ENCODE measurements around the gene SZRD1. TPM values are rescaled to one million over a fixed set of nuclear protein-coding genes. Genes with fewer than 3 reads are reported as not detected.

SZRD1 gene
- total and polyA plus RNA-seq, 2 donors (not counting 3 experiments of a cell fraction or from before 2014, with no cell fraction given), result 162 to 164 TPM

DNA sequence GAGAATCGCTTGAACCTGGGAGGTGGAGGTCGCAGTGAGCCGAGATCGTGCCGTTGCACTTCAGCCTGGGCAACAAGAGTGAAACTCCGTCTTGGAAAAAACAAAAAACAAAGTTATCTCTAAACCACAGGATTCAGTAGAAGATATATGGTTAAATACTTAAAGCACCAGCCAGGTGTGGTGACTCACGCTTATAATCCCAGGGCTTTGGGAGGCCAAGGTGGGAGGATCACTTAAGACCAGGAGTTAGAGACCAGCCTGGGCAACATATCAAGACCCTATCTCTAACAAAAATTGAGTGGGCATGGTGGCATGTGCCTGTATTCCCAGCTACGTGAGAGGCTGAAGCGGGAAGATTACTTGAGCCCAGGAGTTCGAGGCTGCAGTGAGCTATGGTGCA, 79.1 kb downstream of the SZRD1 start:
- peaks cover 37% of the 10 kb centered on the region for H3K79me2 ChIP-seq (ENCODE audit: control insufficient read depth, insufficient read depth, low read length)
- H3K4me3 ChIP-seq (replicated peaks in 1 of 3; ENCODE audit: insufficient read depth in 1 of 3, low read depth in 1 of 3, low read length in 3 of 3), result no peak overlapping the region
- H3K4me2 ChIP-seq (ENCODE audit: insufficient read depth, low read length), result no peak overlapping the region
- no peaks in the 10 kb centered on the region for H3K27me3 ChIP-seq (ENCODE audit: control insufficient read depth in 2 of 2, insufficient read depth in 2 of 2, low read length in 2 of 2)
- POLR2A ChIA-PET, result no interaction called here
- no peaks in the 10 kb centered on the region for H3K9me1 ChIP-seq (replicated peaks; ENCODE audit: control insufficient read depth, extremely low read depth, insufficient read depth, low read length)
- DNase-seq (ENCODE audit: low read depth, low spot score), result no peak
- no peak overlapping the region for H2AFZ ChIP-seq (ENCODE audit: low read depth, low read length)
- H3K27ac ChIP-seq (ENCODE audit: insufficient read depth, low read depth, low read length), result no peak overlapping the region
- H3K9ac ChIP-seq (replicated peaks; ENCODE audit: extremely low read depth, insufficient read depth, low read length), result no peak overlapping the region
- intact Hi-C loops (cut with micrococcal nuclease), result loop anchor here (10.0 kb wide), 1 partner anchor 241 kb away; no protein-coding TSS in a partner anchor
- CTCF ChIA-PET, result no interaction called here
- TF ChIP-seq FOS (IDR thresholded peaks at IDR 0.05; ENCODE audit: borderline replicate concordance, insufficient read depth, low read length) (no peak), POLR2AphosphoS5 (IDR thresholded peaks at IDR 0.05; ENCODE audit: insufficient read depth, low read depth, low read length) (no peak), POLR2A (IDR thresholded peaks at IDR 0.05; ENCODE audit: low read depth, low read length) (no peak), EZH2 (IDR thresholded peaks at IDR 0.05; ENCODE audit: borderline replicate concordance, low read depth, low read length, severe bottlenecking) (no peak), MYC (IDR thresholded peaks at IDR 0.05; ENCODE audit: low read depth, low read length) (no peak), GATA2 (IDR thresholded peaks at IDR 0.05; ENCODE audit: insufficient read depth, insufficient read length, low read depth, low read length) (no peak), JUN (IDR thresholded peaks at IDR 0.05; ENCODE audit: borderline replicate concordance, insufficient read depth, insufficient read length, low read depth) (no peak)
- TF ChIP-seq, protein P1, sequence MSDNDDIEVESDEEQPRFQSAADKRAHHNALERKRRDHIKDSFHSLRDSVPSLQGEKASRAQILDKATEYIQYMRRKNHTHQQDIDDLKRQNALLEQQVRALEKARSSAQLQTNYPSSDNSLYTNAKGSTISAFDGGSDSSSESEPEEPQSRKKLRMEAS (IDR thresholded peaks at IDR 0.05; ENCODE audit: insufficient read depth, insufficient read length), result no peak
- TF ChIP-seq, protein P2, sequence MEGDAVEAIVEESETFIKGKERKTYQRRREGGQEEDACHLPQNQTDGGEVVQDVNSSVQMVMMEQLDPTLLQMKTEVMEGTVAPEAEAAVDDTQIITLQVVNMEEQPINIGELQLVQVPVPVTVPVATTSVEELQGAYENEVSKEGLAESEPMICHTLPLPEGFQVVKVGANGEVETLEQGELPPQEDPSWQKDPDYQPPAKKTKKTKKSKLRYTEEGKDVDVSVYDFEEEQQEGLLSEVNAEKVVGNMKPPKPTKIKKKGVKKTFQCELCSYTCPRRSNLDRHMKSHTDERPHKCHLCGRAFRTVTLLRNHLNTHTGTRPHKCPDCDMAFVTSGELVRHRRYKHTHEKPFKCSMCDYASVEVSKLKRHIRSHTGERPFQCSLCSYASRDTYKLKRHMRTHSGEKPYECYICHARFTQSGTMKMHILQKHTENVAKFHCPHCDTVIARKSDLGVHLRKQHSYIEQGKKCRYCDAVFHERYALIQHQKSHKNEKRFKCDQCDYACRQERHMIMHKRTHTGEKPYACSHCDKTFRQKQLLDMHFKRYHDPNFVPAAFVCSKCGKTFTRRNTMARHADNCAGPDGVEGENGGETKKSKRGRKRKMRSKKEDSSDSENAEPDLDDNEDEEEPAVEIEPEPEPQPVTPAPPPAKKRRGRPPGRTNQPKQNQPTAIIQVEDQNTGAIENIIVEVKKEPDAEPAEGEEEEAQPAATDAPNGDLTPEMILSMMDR (IDR thresholded peaks at IDR 0.05; ENCODE audit: extremely low read depth in 1 of 2, insufficient read depth in 1 of 2, low read depth in 1 of 2, low read length in 2 of 2), result no peak
- peaks cover 26 to 54% of the 10 kb centered on the region in 2 experiments for H3K36me3 ChIP-seq (ENCODE audit: control insufficient read depth in 2 of 2, extremely low read depth in 1 of 2, insufficient read depth in 2 of 2, low read length in 2 of 2)
- H3K9me3 ChIP-seq (replicated peaks; ENCODE audit: control insufficient read depth, insufficient read depth, low read length), result no peaks in the 10 kb centered on the region
- no TSS peak for BruUV-seq (replicated peaks)
- dilution Hi-C loops (cut with MboI; ENCODE audit: extremely low pct_ligation_motif_present, low sequenced_read_pairs), result no loop called here
- no peak for FAIRE-seq
- no peaks in the 10 kb centered on the region for H4K20me1 ChIP-seq (replicated peaks; ENCODE audit: control insufficient read depth, extremely low read depth, insufficient read depth, low read length)
- peaks cover 9% of the 10 kb centered on the region for H3K4me1 ChIP-seq (ENCODE audit: control insufficient read depth, extremely low read depth, insufficient read depth, low read length)

All from endothelial cell of umbilical vein (primary cell).